ENCODE data around the gene OR52I1. TPM values are rescaled to one million over a fixed set of nuclear protein-coding genes. Genes with fewer than 3 reads are reported as not detected.

The OR52I1 gene, protein sequence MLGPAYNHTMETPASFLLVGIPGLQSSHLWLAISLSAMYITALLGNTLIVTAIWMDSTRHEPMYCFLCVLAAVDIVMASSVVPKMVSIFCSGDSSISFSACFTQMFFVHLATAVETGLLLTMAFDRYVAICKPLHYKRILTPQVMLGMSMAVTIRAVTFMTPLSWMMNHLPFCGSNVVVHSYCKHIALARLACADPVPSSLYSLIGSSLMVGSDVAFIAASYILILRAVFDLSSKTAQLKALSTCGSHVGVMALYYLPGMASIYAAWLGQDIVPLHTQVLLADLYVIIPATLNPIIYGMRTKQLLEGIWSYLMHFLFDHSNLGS
- polyA plus RNA-seq (2011; rRNA removed): not detected in 2 replicates
- polyA plus RNA-seq (2012; cell fraction: cytosol; rRNA removed): not detected in 2 replicates
- polyA plus RNA-seq (2012; cell fraction: nucleus; rRNA removed): not detected in 2 replicates
- polyA plus RNA-seq (2017; fragmentation: RNase III; extraction: RNeasy Plus Mini Kit Qiagen cat#74134 plus additional on column Dnase treatment): not detected in 3 replicates
- polyA minus RNA-seq (2011; rRNA and poly(A)+ RNA removed): not detected in 2 replicates

GRCh38 chr11:4593739-4594138, at the start of gene OR52I1:
Gene OR52I1 (plus strand): TSS chr11:4594039. CDS start chr11:4594039, 0 bp downstream.
- no peaks in the 10 kb centered on the region for H3K4me1 ChIP-seq
- DNase-seq (ENCODE audit: low read depth in 1 of 2, low spot score in 1 of 2) (no peak), FAIRE-seq (no peak), ATAC-seq (no peak)
- CTCF ChIA-PET: interaction anchor here (4.0 kb wide), 1 partner anchor 43 kb away, joined by 10 read pairs; the partner anchor contains the start of gene OR51D1
- H3K4me2 ChIP-seq: no peak within 1 kb of the TSS
- H3K9me3 ChIP-seq: no peaks in the 10 kb centered on the region
- TF ChIP-seq CHD4 (IDR thresholded peaks at IDR 0.05; ENCODE audit: borderline replicate concordance) (no peak), FOSB (CRISPR knock-in tag; IDR thresholded peaks at IDR 0.05) (no peak), CBX2 (IDR thresholded peaks at IDR 0.05; ENCODE audit: borderline replicate concordance, low read depth) (no peak), CBX8 (IDR thresholded peaks at IDR 0.05) (no peak), HOXA7 (CRISPR knock-in tag; IDR thresholded peaks at IDR 0.05) (no peak)
- no peak within 1 kb of the TSS for H3K4me3 ChIP-seq
- no peak within 1 kb of the TSS for H3K27ac ChIP-seq
- POLR2A ChIA-PET: no interaction called here
- WGBS (ENCODE audit: missing lambda C conversion rate): 32% methylated on average over 1 of the region's 1 CpG

DNA sequence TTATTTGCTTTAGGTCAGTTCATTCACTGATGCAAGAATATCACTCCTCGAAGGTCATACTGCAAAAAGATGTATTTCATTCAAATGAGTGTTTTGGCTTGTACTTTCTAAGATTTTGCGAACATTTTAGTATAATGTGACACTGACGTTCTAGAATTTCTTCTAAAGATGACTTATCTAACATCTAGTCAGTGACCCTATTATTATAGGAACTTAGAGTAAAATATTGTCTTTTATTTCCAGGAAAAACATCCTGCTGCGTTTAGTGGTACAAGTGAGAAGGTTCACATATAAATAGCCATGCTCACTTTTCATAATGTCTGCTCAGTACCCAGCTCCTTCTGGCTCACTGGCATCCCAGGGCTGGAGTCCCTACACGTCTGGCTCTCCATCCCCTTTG, 48.9 kb upstream of the OR52I1 start, which contains the start of gene OR52M1:
OR52M1 (plus strand) TSS at position 301 of the 400 bp plus-strand sequence; CDS start at position 301, 0 bp downstream.
- no peak for ATAC-seq
- CTCF ChIA-PET: interaction anchor here (2.1 kb wide), 1 partner anchor 358 kb away, joined by 9 read pairs; no protein-coding TSS in a partner anchor
- H3K27ac ChIP-seq: no peak within 1 kb of the TSS
- no peak within 1 kb of the TSS for H3K4me3 ChIP-seq
- H3K4me1 ChIP-seq: peaks cover 14% of the 10 kb centered on the region; the same call in 2 of the 3 replicates
- 61% methylated on average over 5 of the region's 5 CpGs for WGBS (ENCODE audit: missing lambda C conversion rate)
- no peak for FAIRE-seq
- no peak for TF ChIP-seq ZFP36 (IDR thresholded peaks at IDR 0.05; ENCODE audit: borderline replicate concordance, partially characterized antibody)
- no peak for TF ChIP-seq MAZ (IDR thresholded peaks at IDR 0.05; ENCODE audit: borderline replicate concordance, low read depth, low read length)
- TF ChIP-seq TFCP2L1 (CRISPR knock-in tag; IDR thresholded peaks at IDR 0.05): no peak
- no peak for TF ChIP-seq EHMT2 (IDR thresholded peaks at IDR 0.05; ENCODE audit: low read depth)
- TF ChIP-seq KDM1A (IDR thresholded peaks at IDR 0.05; ENCODE audit: low read depth): no peak
- no peaks in the 10 kb centered on the region for H3K9me3 ChIP-seq
- POLR2A ChIA-PET: no interaction called here
- H3K4me2 ChIP-seq: no peak within 1 kb of the TSS
- no peak for DNase-seq (ENCODE audit: low read depth in 1 of 2, low spot score in 1 of 2)

GRCh38 chr11:4546878-4547277, 47.0 kb upstream of the OR52I1 start:
- Histone ChIP-seq H3K27ac (peak overlapping the region in 1 of 2 experiments; percentile 11; a peak in 1 of 6 replicates), H3K4me3 (no peak overlapping the region), H3K9me3 (no peaks in the 10 kb centered on the region), H3K4me1 (peaks cover 14% of the 10 kb centered on the region; the same call in 2 of the 3 replicates), H3K4me2 (peak overlapping the region; percentile 50)
- ChIA-PET CTCF (interaction anchor here (1.0 to 2.4 kb wide), 2 partner anchors 360 to 365 kb away, joined by 3 to 11 read pairs; no protein-coding TSS in a partner anchor), POLR2A (no interaction called here)
- ATAC-seq (peak in 1 of 2 experiments; percentile 39; a peak in 1 of 6 replicates), FAIRE-seq (no peak), DNase-seq (ENCODE audit: low read depth in 1 of 2, low spot score in 1 of 2) (peak in 1 of 2 experiments; percentile 17)
- WGBS (ENCODE audit: missing lambda C conversion rate): 0% methylated on average over 1 of the region's 1 CpG
- TF ChIP-seq CBX2 (IDR thresholded peaks at IDR 0.05; ENCODE audit: borderline replicate concordance, low read depth): no peak
- TF ChIP-seq RARB (CRISPR knock-in tag; IDR thresholded peaks at IDR 0.05): no peak
- no peak for TF ChIP-seq SMC3 (IDR thresholded peaks at IDR 0.05)
- TF ChIP-seq, protein P1, sequence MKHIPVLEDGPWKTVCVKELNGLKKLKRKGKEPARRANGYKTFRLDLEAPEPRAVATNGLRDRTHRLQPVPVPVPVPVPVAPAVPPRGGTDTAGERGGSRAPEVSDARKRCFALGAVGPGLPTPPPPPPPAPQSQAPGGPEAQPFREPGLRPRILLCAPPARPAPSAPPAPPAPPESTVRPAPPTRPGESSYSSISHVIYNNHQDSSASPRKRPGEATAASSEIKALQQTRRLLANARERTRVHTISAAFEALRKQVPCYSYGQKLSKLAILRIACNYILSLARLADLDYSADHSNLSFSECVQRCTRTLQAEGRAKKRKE (CRISPR knock-in tag; IDR thresholded peaks at IDR 0.05; ENCODE audit: low read depth): no peak
- TF ChIP-seq FOSB (CRISPR knock-in tag; IDR thresholded peaks at IDR 0.05): no peak
- no peak for TF ChIP-seq HOXA7 (CRISPR knock-in tag; IDR thresholded peaks at IDR 0.05)
- no peak for TF ChIP-seq NR3C1 (IDR thresholded peaks at IDR 0.05)
- no peak for TF ChIP-seq TP53 (CRISPR knock-in tag; IDR thresholded peaks at IDR 0.05)
- TF ChIP-seq FOSL2 (IDR thresholded peaks at IDR 0.05): no peak
- TF ChIP-seq FOSL2 (CRISPR knock-in tag; IDR thresholded peaks at IDR 0.05): no peak
- TF ChIP-seq ELK1 (IDR thresholded peaks at IDR 0.05; ENCODE audit: low read depth, low read length): no peak
- no peak for TF ChIP-seq MAZ (IDR thresholded peaks at IDR 0.05; ENCODE audit: borderline replicate concordance, low read depth, low read length)
- no peak for TF ChIP-seq TFCP2L1 (CRISPR knock-in tag; IDR thresholded peaks at IDR 0.05)
- no peak for TF ChIP-seq ZC3H11A (IDR thresholded peaks at IDR 0.05)
- no peak for TF ChIP-seq ZSCAN20 (CRISPR knock-in tag; IDR thresholded peaks at IDR 0.05)
- TF ChIP-seq MAFK (IDR thresholded peaks at IDR 0.05; ENCODE audit: partially characterized antibody): no peak
- no peak for TF ChIP-seq KDM1A (IDR thresholded peaks at IDR 0.05; ENCODE audit: low read depth)
- no peak for TF ChIP-seq ZFP36 (IDR thresholded peaks at IDR 0.05; ENCODE audit: borderline replicate concordance, partially characterized antibody)
